ENCODE measurements around the gene NR1H4. TPM values are rescaled to one million over a fixed set of nuclear protein-coding genes. Genes with fewer than 3 reads are reported as not detected.
"Not testable (repeated sequence)": the region's sequence is repeated elsewhere in the genome, so short reads cannot be mapped to it uniquely, and the experiment has no call there.

Gene NR1H4
- polyA plus RNA-seq, 12 donors: 0.09 to 6.7 (median 0.19) TPM; not detected in 6

DNA sequence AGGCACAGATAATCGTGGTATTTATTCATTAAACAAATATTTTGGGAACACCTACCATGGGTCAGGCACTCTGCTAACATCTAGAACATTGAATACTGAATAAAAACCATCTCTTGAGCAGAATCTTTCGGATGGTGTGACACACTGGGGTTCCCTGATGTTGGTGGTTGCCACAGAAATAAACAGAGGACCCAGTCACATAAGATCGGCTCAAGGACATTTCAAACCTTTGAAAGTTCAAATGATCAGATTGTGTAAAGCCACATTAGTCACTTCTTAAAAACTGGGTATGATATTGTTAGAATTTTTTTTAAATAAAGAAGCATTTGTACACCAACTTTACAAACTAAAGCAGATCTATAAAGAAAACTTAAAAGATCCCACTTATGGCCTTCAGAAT lies 39.0 kb downstream of the NR1H4 start:
- no peak for DNase-seq

DNA sequence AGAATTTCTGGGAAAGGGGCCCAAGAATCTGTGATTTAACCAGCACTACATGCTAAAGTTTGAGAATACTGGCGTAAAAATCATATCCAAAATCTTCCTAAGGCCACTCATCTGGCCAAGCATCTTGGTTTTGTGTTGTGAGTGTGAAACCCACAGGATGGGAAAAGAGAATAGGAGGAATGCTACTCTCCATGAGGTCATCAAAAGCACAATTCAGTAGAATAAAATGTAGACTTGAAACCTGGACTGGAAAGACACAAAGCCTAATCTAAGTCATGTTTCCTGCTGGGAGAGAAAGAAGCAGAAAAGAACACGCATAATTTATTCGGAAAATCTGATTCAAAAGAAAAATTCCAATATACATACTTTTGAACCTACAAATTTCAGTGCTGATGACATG lies 42.3 kb downstream of the NR1H4 start:
- DNase-seq: no peak

DNA sequence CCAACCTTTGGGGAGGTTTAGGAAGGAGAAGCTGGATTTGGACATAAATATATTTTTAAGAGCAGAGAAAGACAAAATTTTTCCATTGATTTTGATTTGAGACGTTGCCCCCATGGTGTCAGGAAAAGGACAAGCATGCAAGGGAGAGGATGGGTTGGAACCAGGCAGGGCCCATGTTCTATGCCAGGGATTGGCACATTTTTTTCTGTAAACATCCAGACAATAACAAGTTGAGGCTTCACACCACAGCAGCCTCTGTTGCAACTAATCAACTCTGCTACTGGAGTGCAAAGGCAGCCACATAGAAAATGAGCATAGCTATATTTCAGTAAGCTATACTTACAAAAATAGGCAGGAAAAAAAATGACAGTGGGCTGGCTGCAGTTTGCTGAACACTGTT lies 44.7 kb downstream of the NR1H4 start:
- no peak for DNase-seq

DNA sequence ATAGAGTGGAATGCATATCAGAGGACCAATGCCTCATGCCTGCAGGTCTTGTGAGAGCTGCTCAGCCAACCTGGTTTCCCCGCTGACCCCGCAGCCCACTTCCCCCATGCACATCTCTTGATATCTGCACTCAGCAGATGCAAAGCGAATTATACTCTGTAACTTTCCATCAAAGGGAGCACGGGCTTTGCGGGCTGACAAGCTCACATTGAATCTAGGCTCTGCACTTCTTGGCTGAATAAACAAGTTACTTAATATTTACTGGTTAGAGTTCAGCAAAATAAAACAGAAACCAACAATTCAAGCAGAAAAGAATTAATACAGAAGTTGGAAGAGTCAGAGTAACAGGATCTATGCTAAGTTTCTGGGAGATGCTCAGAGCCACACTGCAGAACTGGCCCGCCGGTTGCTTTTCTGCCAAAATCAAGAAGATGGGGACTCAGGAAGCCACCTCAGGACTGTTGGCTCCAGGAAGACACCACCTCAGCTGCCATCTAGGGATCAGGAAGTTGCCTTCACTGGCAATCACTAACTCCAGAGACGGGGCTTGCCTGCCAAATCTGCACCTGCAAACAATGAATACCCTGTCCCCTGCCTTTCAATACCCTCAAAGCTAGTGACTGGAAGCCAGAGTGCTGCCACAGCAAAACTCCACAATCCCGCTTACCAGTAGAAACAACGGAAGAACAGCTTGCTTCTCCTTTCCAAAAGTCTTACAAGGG lies 46.5 kb downstream of the NR1H4 start:
- DNase-seq: no peak

DNA sequence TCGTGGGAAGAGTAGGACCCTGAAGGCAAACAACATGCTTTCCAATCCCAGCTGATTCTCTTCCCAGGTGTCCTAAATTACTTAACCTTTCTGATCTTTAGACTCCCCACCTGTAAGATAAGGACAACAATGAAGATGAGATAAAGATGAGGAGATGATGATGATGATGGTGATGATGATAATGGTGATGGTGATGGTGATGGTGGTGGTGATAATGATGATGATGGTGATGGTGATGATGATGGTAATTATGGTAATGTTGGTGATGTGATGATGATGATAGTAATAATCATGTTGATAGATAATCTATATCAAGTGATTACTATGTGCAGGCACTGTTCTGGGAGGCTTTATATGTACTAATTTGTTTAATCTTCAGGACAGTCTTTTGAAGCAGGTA lies 48.3 kb downstream of the NR1H4 start:
- no peak for DNase-seq

DNA sequence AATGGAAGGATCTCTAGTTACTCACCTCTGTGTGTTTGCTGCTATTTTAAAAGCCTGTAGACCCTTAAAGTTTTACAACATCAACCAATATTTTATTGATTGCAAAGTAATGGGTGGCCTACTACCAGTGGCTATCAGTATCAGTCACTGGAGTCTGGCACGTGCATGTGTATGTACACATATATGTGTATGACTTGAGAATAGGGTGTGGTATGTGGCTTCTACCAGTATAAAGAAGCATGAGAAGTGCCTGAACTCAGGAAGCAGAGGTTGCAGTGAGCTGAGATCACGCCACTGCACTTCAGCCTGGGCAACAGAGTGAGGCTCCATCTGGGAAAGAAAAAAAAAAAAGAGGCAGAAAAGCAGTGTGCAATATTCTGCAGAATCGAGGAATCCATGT lies 54.4 kb downstream of the NR1H4 start:
- no peak for DNase-seq

DNA sequence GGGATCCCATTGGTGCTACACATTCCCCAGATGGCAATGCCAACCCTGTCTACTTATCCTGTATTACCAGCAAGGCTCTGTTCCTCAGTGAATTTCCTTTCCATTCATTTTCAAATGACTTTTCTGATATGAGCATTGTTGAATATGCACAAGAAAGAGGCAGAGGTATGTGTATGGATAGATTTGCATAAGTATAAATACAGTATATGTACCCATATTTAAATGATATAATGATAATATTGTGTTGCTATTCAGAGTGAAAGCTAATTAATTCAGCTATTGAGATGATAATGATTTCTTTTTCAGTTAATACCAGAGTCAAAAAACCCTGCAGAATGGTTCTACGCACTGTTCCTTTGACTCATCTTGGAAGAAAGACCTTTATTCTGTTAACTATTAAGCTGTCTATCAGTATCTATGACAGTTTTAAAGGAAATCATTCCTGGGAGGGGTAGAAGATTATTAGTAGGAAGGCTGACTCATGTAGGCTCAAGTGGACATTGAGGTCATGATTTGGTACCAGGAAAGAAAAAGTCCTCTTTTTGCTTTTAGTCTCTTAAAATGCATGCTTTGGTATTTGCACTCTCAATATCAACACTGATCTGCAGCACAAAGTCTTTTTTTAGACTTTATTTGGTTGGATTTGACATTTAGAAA lies 54.9 kb downstream of the NR1H4 start:
- DNase-seq: no peak

DNA sequence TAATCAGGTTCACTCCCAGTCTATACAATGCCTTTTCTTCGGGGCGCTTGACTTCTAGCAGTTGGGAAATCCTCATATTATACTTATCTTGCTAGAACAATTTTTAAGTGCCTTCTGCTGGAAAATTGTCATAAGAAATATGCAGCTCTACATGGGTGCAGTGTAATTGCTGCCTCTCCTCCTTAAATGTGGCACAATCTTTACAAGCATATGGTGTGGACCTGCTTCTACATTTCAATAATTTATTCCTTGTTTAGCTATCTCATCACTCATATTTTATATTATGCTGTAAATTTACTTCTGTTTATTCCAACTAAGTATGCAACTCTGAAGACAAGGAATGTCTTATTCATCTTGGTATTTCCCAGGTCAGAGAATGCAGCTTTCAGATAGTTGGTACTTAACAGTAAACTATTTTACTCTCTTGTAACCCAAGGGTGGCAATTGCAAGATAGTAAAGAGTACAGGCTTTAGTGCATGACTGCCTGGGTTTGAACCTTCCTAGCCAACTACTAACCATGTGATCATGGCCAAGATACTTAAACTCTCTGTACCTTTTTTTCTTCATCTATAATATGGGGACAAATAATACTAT lies 56.2 kb downstream of the NR1H4 start:
- DNase-seq: no peak

DNA sequence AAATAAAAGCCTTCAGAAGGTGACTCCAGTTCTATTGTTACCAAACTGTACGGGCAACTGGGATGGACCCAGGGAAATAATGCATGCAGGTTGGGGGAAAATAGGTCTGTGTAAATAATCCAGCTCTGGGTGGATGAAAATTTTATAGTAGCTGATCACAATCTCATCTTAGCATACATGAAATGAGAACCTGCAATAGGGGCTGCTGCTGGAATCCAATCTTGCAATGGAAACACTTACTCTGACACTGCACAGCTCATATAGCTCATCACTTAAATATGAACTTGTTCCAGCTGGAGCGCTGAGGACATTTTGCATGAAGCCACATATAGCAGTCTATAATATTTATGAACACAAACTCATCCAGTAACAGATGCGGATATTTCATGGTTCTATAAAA lies 59.7 kb downstream of the NR1H4 start:
- no peak for DNase-seq

DNA sequence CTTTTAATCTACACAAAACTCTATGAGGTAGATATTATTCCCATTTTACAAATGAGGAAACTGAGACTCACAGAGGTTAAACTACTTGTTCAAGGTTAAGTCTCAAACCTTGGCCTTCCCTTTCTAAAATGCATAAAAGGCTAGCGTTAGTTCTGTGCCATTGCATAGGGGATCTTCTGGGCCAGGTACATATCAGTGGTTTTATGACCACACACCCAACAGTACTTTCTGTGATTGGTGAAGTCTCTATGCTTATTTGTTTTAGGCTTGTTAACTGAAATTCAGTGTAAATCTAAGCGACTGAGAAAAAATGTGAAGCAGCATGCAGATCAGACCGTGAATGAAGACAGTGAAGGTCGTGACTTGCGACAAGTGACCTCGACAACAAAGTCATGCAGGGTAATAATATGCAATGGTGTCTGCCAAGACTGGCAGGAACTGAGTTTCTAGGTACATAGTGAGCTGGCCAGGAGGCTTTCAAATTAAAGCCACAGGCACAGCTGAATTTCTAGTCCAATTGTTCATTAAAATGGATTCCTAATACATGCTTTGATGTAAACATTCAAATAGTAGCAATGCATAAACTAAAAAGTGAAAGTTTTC lies 61.1 kb downstream of the NR1H4 start:
- no peak for DNase-seq

DNA sequence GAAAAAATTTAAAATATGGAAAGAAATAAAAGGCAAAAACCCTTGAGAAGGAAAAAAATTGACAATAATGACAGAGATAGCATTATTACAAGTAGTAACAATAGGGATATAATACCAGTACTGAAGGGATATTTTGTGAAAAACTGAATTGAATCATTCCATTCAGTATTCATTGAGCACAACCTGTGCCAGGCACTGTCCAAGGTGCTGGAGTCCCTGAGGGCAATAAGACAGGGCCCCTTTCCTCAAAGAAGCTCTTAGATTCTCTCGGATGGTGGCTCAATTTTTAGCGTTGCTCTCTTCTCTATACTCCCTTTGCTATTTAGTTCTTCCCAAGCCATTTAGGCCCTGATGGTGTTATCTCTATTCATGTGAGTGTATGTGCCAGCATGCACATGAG lies 65.5 kb downstream of the NR1H4 start:
- DNase-seq: peak; percentile 37

DNA sequence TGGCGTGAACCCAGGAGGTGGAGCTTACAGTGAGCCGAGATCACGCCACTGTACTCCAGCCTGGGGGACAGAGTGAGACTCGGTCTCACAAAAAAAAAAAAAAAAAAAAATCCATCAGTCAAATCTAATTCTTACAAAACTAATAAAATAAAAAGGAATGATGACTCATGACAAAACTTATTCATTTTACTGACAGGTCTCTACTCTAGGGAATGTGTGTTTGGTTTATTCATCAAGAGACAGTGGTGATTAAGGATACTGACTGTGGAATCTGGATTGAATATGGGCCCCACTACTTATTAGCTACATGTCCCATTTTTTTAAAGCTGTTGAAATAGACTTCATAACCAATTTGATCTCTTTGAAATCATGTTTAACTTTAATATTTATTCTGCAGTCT lies 70.5 kb downstream of the NR1H4 start:
- DNase-seq: no peak

DNA sequence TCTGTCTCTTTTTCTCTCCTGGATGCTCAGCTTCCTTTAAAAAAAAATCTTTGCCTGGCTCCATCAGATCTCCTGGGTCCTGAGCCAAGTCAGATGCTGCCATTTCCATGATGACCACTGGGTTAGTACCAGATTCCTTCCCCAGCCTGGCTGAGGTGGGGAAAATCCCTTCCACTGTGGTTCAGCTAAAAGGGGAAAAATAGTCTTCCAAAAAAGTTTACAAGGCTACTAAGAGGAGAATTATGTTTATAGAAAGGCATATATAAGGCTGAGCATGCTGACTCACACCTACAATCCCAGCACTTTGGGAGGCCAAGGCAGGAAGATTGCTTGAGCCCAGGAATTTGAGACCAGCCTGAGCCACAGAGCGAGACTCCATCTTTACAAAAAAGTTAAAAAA lies 71.4 kb downstream of the NR1H4 start:
- no peak for DNase-seq

DNA sequence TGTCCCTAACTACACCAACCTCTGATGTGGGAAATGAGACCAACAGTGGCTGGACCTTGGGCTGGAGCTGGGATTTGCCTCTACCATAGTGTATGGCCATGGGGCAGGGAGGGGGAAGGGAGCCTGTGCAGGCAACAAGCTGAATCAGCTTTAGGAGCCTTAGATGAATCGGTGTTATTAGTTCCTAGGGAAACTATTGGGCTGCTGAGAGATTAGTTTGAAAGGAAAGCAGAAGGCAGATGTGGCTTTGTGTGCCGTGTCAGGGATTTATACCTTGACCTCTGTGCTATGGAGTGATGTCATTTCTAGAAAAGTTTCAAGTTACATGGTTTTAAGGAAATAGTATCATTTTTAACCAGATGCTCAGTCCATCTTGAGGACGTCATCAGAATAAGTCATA lies 80.3 kb downstream of the NR1H4 start:
- DNase-seq: no peak

DNA sequence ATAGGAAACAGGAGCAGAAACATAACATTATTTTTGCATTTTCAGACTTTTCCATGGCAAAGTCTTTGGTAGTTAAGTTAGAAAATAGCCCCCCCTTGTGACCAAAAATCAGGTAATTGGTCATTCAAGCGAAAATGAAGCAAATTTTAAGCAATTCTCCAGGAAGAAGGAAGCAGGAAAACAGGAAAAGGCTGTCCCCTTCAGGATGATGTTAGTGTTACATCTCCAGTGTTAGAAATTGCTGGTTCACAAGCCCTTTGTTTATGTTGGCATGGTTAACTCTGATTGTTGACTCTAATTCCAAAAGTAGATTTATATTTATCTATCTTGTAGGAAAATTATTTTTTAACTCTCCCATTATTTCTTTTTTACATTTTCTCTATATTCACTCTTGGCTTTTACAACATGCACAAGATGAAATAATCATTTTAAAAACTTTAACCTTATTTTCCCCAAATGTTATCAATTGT lies 81.0 kb downstream of the NR1H4 start:
- DNase-seq: peak; percentile 85

DNA sequence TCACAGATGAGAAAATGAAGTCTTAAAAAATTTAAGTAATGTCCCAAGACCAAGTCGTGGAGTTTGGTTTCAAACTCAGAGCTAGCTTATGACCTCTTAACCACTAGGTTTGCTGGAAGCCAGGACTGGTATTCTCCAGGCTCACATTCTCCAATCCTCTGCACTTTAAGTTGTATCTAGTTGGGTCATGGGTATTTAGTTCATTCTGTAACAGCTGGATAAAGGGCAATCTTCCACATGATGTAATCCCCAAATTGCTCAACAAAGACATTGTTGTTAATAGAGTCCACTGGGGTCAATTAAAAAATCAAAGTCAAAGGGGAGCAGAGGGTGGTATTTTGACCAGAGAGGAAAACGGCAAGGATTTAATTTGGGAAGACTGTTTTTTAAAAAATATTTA lies 82.1 kb downstream of the NR1H4 start:
- DNase-seq: no peak

DNA sequence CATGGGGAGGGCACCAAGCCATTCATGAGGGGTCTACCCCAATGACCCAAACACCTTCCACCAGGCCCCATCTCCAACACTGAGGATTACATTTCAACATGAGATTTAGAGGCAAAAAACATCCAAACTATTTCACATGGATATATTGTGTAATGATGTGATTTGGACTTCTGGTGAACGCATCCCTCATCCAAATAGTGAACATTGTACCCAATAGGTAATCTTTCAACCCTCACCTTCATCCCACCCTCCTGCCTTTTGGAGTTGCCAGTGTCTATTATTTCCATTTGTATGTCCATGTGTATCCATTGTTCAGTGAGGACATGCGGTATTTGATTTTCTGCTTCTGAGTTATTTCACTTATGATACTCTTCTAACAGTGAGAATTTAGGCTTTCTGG lies 83.7 kb downstream of the NR1H4 start:
- no peak for DNase-seq

DNA sequence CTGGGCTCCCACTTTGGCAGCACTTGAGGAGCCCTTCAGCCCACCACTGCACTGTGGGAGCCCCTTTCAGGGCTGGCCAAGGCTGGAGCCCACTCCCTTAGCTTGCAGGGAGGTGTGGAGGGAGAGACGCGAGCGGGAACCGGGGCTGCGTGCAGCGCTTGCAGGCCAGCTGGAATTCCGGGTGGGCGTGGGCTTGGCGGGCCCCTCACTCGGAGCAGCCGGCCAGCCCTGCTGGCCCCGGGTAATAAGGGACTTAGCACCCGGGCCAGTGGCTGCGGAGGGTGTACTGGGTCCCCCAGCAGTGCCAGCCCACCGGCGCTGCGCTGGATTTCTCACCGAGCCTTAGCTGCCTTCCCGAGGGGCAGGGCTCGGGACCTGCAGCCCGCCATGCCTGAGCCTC lies 85.6 kb downstream of the NR1H4 start:
- not testable (repeated sequence) for DNase-seq

DNA sequence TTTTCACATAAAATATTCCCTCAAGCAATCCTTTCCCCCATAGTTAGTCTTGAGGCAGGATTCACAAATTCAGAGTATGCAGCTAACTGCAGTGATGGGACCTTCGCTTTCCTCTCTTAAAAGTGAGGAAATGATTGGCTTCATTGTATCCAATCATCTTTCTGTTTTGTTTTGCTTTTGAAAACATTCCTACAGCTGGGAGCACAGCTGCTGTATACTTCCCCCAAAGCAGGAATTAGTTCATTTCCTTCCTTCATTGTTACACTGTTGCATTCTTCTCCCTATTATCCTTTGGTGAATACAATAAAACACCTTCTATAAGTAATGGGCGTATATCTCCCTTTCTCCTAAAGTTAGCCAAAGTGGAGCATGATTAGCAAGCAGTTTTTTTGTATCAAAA lies 90.4 kb downstream of the NR1H4 start:
- peak; percentile 20 for DNase-seq

DNA sequence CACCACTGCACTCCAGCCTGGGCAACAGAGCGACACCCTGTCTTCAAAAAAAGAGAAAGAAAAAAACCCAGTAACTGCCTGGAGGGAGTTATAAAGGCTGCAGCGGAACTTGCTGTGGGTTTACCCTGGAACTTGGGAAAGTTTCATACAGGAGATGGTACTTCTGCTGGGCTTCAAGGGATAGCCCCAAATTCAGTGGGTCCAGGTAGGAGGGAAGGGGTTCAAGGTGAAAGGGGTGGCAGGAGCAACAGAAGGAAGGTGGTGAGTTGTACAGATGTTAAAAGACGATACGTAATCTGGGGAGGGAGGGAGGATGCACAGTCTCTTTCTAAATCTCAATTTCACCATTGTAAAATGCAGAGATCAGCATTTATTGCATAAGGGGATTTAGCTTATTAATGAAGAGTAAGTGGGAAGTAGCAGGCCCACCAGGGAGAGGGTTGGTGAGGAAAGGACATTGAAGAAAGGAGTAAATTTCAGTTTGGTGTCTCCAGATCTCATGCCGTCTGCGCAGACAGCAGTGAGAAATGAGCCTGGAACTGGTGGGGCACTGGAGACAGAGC lies 91.3 kb downstream of the NR1H4 start:
- no peak for DNase-seq

DNA sequence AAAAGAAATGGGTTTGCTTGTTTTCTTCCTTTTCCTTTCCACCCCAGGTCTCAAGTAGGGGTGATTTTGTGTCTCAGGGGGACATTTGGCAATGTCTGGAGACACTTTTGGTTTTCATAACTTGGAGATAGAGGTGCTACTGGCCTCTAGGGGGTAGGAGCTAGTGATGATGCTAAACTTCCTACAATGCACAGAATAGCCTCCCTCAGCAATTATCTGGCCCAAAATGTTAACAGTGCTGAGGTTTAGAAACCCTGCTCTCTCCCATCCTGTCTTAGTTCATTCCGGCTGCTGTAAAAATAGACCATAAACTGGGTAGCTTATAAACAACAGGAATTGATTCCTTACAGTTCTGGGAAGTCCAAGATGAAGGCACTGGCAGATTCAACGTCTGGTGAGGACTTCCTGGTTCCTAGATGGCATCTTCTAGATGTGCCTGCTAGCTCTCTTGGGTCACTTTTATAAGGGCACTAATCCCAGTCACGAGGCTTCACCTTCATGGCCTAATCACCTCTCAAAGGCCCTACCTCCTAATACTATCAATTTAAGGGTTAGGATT lies 92.4 kb downstream of the NR1H4 start:
- no peak for DNase-seq

All from muscle of arm (tissue), 12 donors.